Activated CD4-positive, alpha-beta T cell treated with anti-CD3 and anti-CD28 coated beads, Interleukin-2, amount 10 ng/mL, durations not matched to agents 7 days and 5 days (primary cell): ENCODE measurements around the gene TBC1D22B. TPM values are rescaled to one million over a fixed set of nuclear protein-coding genes. Genes with fewer than 3 reads are reported as not detected.

Experiments
- CTCF ChIA-PET: fragments of 350-600 bp; sonication (Branson Sonifier 250); formaldehyde crosslinking; loops from one replicate; lab custom pipeline; 2021; ENCODE audit warnings: antibody characterized with exemption; lab: Charles Lee
- POLR2A ChIA-PET: fragments of 350-600 bp; sonication (Branson Sonifier 250); formaldehyde crosslinking; loops from one replicate; lab custom pipeline; 2021; ENCODE audit warnings: antibody characterized with exemption; lab: Charles Lee
- DNase-seq: peaks from one replicate; pipeline ENCODE4 v3.0.0-alpha.2; 2020
- H3K27ac Mint-ChIP-seq: one replicate; pipeline ENCODE4 v1.8.0; 2021; ENCODE audit warnings: mild to moderate bottlenecking, moderate library complexity, mixed read lengths
- H3K27me3 Mint-ChIP-seq: one replicate; pipeline ENCODE4 v1.8.0; 2021; ENCODE audit warnings: mixed read lengths
- H3K36me3 Mint-ChIP-seq: one replicate; pipeline ENCODE4 v1.8.0; 2021; ENCODE audit warnings: low read depth, mixed read lengths
- H3K4me1 Mint-ChIP-seq: one replicate; pipeline ENCODE4 v1.8.0; 2021; ENCODE audit warnings: mixed read lengths
- H3K4me3 Mint-ChIP-seq: one replicate; pipeline ENCODE4 v1.8.0; 2021; ENCODE audit warnings: mild to moderate bottlenecking, moderate library complexity, mixed read lengths
- H3K9me3 Mint-ChIP-seq: one replicate; pipeline ENCODE4 v1.8.0; 2021; ENCODE audit warnings: mixed read lengths
- total RNA-seq, 2 experiments: library from RNA; stranded (reverse); gene quantifications; one replicate each; pipeline ENCODE4 v1.2.3, GENCODE V29; 2021

TBC1D22B gene
- total RNA-seq, 2 experiments from 2014 or later: 15.3 to 16.6 TPM

GRCh38 chr6:37309046-37309445 lies 51.5 kb downstream of the TBC1D22B start:
- Mint-ChIP-seq H3K36me3 (peaks cover 31% of the 10 kb centered on the region), H3K4me1 (peaks cover 19% of the 10 kb centered on the region), H3K27ac (no peak overlapping the region), H3K27me3 (no peaks in the 10 kb centered on the region), H3K9me3 (no peaks in the 10 kb centered on the region), H3K4me3 (no peak overlapping the region)
- ChIA-PET CTCF (interaction anchor here (0.6 to 0.8 kb wide), 2 partner anchors 113 to 291 kb away, joined by 3 to 5 read pairs; no protein-coding TSS in a partner anchor), POLR2A (no interaction called here)
- no peak for DNase-seq

GRCh38 chr6:37309692-37310091 lies 52.1 kb downstream of the TBC1D22B start:
- CTCF ChIA-PET: no interaction called here
- no peak for DNase-seq
- H3K4me1 Mint-ChIP-seq: peaks cover 19% of the 10 kb centered on the region
- POLR2A ChIA-PET: no interaction called here
- no peaks in the 10 kb centered on the region for H3K27me3 Mint-ChIP-seq
- H3K36me3 Mint-ChIP-seq: peaks cover 31% of the 10 kb centered on the region
- H3K4me3 Mint-ChIP-seq: no peak overlapping the region
- no peak overlapping the region for H3K27ac Mint-ChIP-seq
- H3K9me3 Mint-ChIP-seq: no peaks in the 10 kb centered on the region

GRCh38 chr6:37310966-37311365 lies 53.4 kb downstream of the TBC1D22B start:
- H3K27me3 Mint-ChIP-seq: no peaks in the 10 kb centered on the region
- ChIA-PET CTCF (interaction anchor here (0.7 to 7.3 kb wide), 3 partner anchors 49 to 341 kb away, joined by 3 to 33 read pairs (median 3); no protein-coding TSS in a partner anchor), POLR2A (no interaction called here)
- H3K4me1 Mint-ChIP-seq: peaks cover 19% of the 10 kb centered on the region
- no peak for DNase-seq
- no peak overlapping the region for H3K27ac Mint-ChIP-seq
- H3K9me3 Mint-ChIP-seq: no peaks in the 10 kb centered on the region
- no peak overlapping the region for H3K4me3 Mint-ChIP-seq
- peaks cover 28% of the 10 kb centered on the region for H3K36me3 Mint-ChIP-seq

- POLR2A ChIA-PET: no interaction called here
- no peak overlapping the region for H3K4me3 Mint-ChIP-seq
- peaks cover 17% of the 10 kb centered on the region for H3K4me1 Mint-ChIP-seq
- no peak overlapping the region for H3K27ac Mint-ChIP-seq
- no peaks in the 10 kb centered on the region for H3K9me3 Mint-ChIP-seq
- no peaks in the 10 kb centered on the region for H3K27me3 Mint-ChIP-seq
- DNase-seq: no peak
- CTCF ChIA-PET: interaction anchor here (1.0 to 7.3 kb wide), 2 partner anchors 13 to 293 kb away, joined by 3 to 33 read pairs; no protein-coding TSS in a partner anchor
- H3K36me3 Mint-ChIP-seq: peaks cover 30% of the 10 kb centered on the region
Measured at GRCh38 chr6:37311741-37312473, 54.3 kb downstream of the TBC1D22B start.

GRCh38 chr6:37313723-37314486 lies 56.3 kb downstream of the TBC1D22B start:
- peaks cover 17% of the 10 kb centered on the region for H3K4me1 Mint-ChIP-seq
- no peak overlapping the region for H3K4me3 Mint-ChIP-seq
- H3K27me3 Mint-ChIP-seq: no peaks in the 10 kb centered on the region
- POLR2A ChIA-PET: no interaction called here
- DNase-seq: no peak
- peak overlapping the region; percentile 10 for H3K27ac Mint-ChIP-seq
- CTCF ChIA-PET: interaction anchor here (1.0 to 7.3 kb wide), 16 partner anchors 8 to 548 kb away, joined by 3 to 33 read pairs (median 4); partner anchors contain the start of gene PPIL1
- H3K36me3 Mint-ChIP-seq: peaks cover 25% of the 10 kb centered on the region
- no peaks in the 10 kb centered on the region for H3K9me3 Mint-ChIP-seq

GRCh38 chr6:37314487-37315156 lies 57.0 kb downstream of the TBC1D22B start:
- H3K4me1 Mint-ChIP-seq: peaks cover 17% of the 10 kb centered on the region
- DNase-seq: peak; percentile 68
- peaks cover 21% of the 10 kb centered on the region for H3K36me3 Mint-ChIP-seq
- CTCF ChIA-PET: interaction anchor here (0.9 to 7.3 kb wide), 16 partner anchors 9 to 548 kb away, joined by 3 to 33 read pairs (median 4); partner anchors contain the start of gene PPIL1
- peak overlapping the region; percentile 51 for H3K27ac Mint-ChIP-seq
- POLR2A ChIA-PET: no interaction called here
- no peaks in the 10 kb centered on the region for H3K9me3 Mint-ChIP-seq
- H3K4me3 Mint-ChIP-seq: no peak overlapping the region
- H3K27me3 Mint-ChIP-seq: no peaks in the 10 kb centered on the region

- DNase-seq: no peak
- Mint-ChIP-seq H3K4me1 (peaks cover 17% of the 10 kb centered on the region), H3K27ac (no peak overlapping the region), H3K4me3 (no peak overlapping the region), H3K9me3 (no peaks in the 10 kb centered on the region), H3K36me3 (peaks cover 24% of the 10 kb centered on the region), H3K27me3 (no peaks in the 10 kb centered on the region)
- ChIA-PET POLR2A (no interaction called here), CTCF (interaction anchor here (0.9 to 7.3 kb wide), 15 partner anchors 9 to 549 kb away, joined by 3 to 33 read pairs (median 4); partner anchors contain the start of gene PPIL1)
Measured at GRCh38 chr6:37315157-37315515, 57.6 kb downstream of the TBC1D22B start.

- ChIA-PET CTCF (interaction anchor here (0.6 to 7.3 kb wide), 6 partner anchors 8 to 356 kb away, joined by 3 to 33 read pairs (median 4); no protein-coding TSS in a partner anchor), POLR2A (no interaction called here)
- H3K4me3 Mint-ChIP-seq: no peak overlapping the region
- no peaks in the 10 kb centered on the region for H3K27me3 Mint-ChIP-seq
- no peak overlapping the region for H3K27ac Mint-ChIP-seq
- H3K9me3 Mint-ChIP-seq: no peaks in the 10 kb centered on the region
- peaks cover 14% of the 10 kb centered on the region for H3K4me1 Mint-ChIP-seq
- DNase-seq: no peak
- H3K36me3 Mint-ChIP-seq: peaks cover 24% of the 10 kb centered on the region
Measured at GRCh38 chr6:37316071-37316470, 58.5 kb downstream of the TBC1D22B start.

GRCh38 chr6:37317312-37318038 lies 59.9 kb downstream of the TBC1D22B start:
- Mint-ChIP-seq H3K4me3 (no peak overlapping the region), H3K27ac (no peak overlapping the region), H3K9me3 (no peaks in the 10 kb centered on the region), H3K27me3 (no peaks in the 10 kb centered on the region), H3K36me3 (peaks cover 26% of the 10 kb centered on the region), H3K4me1 (peaks cover 8% of the 10 kb centered on the region)
- DNase-seq: no peak
- CTCF ChIA-PET: interaction anchor here (1.0 to 7.3 kb wide), 4 partner anchors 8 to 299 kb away, joined by 4 to 33 read pairs (median 14); no protein-coding TSS in a partner anchor
- POLR2A ChIA-PET: no interaction called here

- CTCF ChIA-PET: interaction anchor here (0.5 to 1.5 kb wide), 2 partner anchors 14 to 301 kb away, joined by 3 to 4 read pairs; no protein-coding TSS in a partner anchor
- no peak for DNase-seq
- H3K9me3 Mint-ChIP-seq: no peaks in the 10 kb centered on the region
Measured at GRCh38 chr6:37319156-37319555, 61.6 kb downstream of the TBC1D22B start.

GRCh38 chr6:37319856-37320480 lies 62.4 kb downstream of the TBC1D22B start:
- no peak overlapping the region for H3K27ac Mint-ChIP-seq
- POLR2A ChIA-PET: interaction anchor here (0.5 kb wide), 1 partner anchor 100 kb away, joined by 4 read pairs; no protein-coding TSS in a partner anchor

More at GRCh38 chr6:37319156-37319555, 61.6 kb downstream of the TBC1D22B start:
- H3K27ac Mint-ChIP-seq: no peak overlapping the region
- H3K4me3 Mint-ChIP-seq: no peak overlapping the region
- H3K36me3 Mint-ChIP-seq: peaks cover 17% of the 10 kb centered on the region
- H3K27me3 Mint-ChIP-seq: no peaks in the 10 kb centered on the region
- POLR2A ChIA-PET: no interaction called here
- H3K4me1 Mint-ChIP-seq: peaks cover 11% of the 10 kb centered on the region

More at GRCh38 chr6:37319856-37320480, 62.4 kb downstream of the TBC1D22B start:
- Mint-ChIP-seq H3K4me1 (peaks cover 6% of the 10 kb centered on the region), H3K36me3 (peaks cover 10% of the 10 kb centered on the region), H3K27me3 (no peaks in the 10 kb centered on the region), H3K9me3 (no peaks in the 10 kb centered on the region), H3K4me3 (no peak overlapping the region)
- DNase-seq: no peak
- CTCF ChIA-PET: interaction anchor here (1.0 to 1.5 kb wide), 2 partner anchors 12 to 302 kb away, joined by 3 to 4 read pairs; no protein-coding TSS in a partner anchor
